Measurements from ENCODE around the gene FSTL5. TPM values are rescaled to one million over a fixed set of nuclear protein-coding genes. Genes with fewer than 3 reads are reported as not detected.

FSTL5 gene
- total RNA-seq, 2 experiments from 2014 or later: not detected

DNA sequence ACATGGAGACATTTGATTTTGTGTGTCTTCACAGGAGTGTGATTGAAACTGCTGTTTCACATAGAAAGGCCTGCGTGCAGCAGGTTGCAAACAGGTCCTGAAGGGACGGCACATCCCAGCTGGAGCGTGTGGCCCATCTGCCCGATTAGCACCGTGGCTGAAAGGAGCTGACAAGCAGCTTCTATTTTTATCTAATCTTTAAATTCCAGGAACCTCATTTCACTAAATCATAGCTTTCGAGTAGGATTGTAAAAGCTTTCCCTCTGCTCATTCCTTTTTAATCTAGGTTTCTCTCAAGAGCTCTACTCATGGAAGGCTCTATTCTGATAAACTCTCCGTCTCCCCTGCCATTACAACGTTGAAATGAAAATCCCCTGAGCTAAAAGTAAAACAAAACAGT is 106.8 kb downstream of the FSTL5 start:
- no peak overlapping the region for H3K4me3 Mint-ChIP-seq
- no peaks in the 10 kb centered on the region for H3K4me1 Mint-ChIP-seq
- CTCF ChIA-PET: no interaction called here
- DNase-seq: no peak
- no peaks in the 10 kb centered on the region for H3K36me3 Mint-ChIP-seq (ENCODE audit: low read depth)
- H3K27ac Mint-ChIP-seq: no peak overlapping the region
- H3K9me3 Mint-ChIP-seq: no peaks in the 10 kb centered on the region
- POLR2A ChIA-PET: no interaction called here
- H3K27me3 Mint-ChIP-seq: no peaks in the 10 kb centered on the region

DNA sequence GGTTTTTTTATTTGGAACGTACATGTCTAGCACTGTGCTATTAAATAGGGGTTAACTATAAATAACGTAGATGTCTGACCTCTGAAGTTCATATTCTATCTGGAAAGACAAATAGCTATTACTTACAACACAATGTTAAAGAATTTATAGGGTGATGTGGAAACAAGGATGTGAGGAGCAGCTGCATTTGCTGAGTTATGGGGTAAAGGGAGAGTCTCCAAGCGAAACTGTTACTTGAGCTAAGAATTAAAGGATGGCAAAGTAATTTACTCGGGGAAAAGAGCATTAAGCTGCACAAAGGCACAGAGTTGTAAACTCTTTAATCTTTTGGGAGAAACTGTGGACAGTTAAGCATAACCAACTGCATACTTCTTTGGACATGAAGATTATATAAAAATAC is 117.7 kb downstream of the FSTL5 start:
- ChIA-PET POLR2A (no interaction called here), CTCF (no interaction called here)
- no peak for DNase-seq
- no peaks in the 10 kb centered on the region for H3K27me3 Mint-ChIP-seq
- no peak overlapping the region for H3K4me3 Mint-ChIP-seq
- H3K36me3 Mint-ChIP-seq (ENCODE audit: low read depth): no peaks in the 10 kb centered on the region
- H3K9me3 Mint-ChIP-seq: no peaks in the 10 kb centered on the region
- no peaks in the 10 kb centered on the region for H3K4me1 Mint-ChIP-seq
- no peak overlapping the region for H3K27ac Mint-ChIP-seq

DNA sequence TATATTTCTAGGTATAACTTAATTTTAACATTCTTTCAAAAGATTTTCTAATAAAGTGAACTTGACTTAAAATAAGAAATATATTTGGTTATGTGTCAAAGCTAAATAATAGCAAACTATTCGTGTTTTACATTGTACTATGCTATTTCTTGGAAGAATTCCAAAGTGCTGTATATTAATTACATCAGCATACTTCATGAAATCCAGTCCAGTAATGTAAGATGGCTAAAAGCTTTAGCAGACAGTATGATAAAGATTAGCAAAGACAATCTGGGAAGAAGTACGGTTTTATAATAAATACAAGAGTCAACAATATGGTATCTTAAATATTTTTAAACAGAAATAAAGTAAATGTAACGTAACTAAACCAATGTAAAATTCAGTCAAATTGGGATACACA is 125.7 kb downstream of the FSTL5 start:
- no peaks in the 10 kb centered on the region for H3K27me3 Mint-ChIP-seq
- ChIA-PET POLR2A (no interaction called here), CTCF (no interaction called here)
- DNase-seq: no peak
- H3K27ac Mint-ChIP-seq: no peak overlapping the region
- H3K4me3 Mint-ChIP-seq: no peak overlapping the region
- no peaks in the 10 kb centered on the region for H3K36me3 Mint-ChIP-seq (ENCODE audit: low read depth)
- no peaks in the 10 kb centered on the region for H3K4me1 Mint-ChIP-seq
- H3K9me3 Mint-ChIP-seq: no peaks in the 10 kb centered on the region

DNA sequence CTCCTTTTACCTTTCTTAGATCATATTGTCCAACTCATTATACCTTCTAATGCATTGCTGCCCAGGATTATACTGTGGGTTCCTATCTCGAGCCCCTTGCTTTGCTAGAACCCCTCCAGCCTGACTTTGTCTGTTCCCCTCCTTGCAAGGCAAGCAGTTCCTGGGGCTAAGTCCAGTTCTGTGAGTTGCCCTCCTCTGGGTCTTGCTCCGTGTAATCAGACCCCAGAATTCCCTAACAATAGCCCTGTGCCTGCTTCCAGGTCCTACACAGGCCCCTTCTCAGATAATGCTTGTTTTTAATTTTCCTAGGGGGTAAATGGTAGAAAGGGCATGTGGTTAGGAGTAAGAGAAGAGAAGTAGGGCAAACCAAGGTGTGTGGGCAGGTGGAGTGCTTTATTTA is 145.9 kb downstream of the FSTL5 start:
- POLR2A ChIA-PET: no interaction called here
- no peaks in the 10 kb centered on the region for H3K27me3 Mint-ChIP-seq
- no peaks in the 10 kb centered on the region for H3K9me3 Mint-ChIP-seq
- H3K27ac Mint-ChIP-seq: no peak overlapping the region
- H3K36me3 Mint-ChIP-seq (ENCODE audit: low read depth): no peaks in the 10 kb centered on the region
- H3K4me3 Mint-ChIP-seq: no peak overlapping the region
- H3K4me1 Mint-ChIP-seq: no peaks in the 10 kb centered on the region
- CTCF ChIA-PET: no interaction called here
- DNase-seq: no peak

DNA sequence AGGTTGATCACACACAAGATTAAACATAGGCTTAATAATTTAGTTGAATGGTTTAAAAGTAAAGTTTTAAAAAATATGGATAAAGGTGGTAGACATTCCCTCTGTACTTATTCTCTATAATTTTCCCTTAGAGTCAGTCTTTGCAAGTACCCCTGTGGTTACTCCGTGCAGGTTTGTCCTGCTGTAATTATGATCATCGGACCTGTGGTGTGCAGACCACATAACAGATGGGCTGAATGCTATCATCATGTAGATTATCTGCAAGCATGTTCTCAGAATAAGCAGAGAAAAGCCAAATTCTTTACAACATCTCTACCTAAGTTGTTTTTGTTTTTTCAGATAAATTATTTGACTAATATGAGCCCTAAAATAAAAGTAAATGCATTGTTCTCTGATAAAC is 146.8 kb downstream of the FSTL5 start:
- H3K27me3 Mint-ChIP-seq: no peaks in the 10 kb centered on the region
- H3K36me3 Mint-ChIP-seq (ENCODE audit: low read depth): no peaks in the 10 kb centered on the region
- H3K4me3 Mint-ChIP-seq: no peak overlapping the region
- DNase-seq: no peak
- no peaks in the 10 kb centered on the region for H3K4me1 Mint-ChIP-seq
- H3K27ac Mint-ChIP-seq: no peak overlapping the region
- H3K9me3 Mint-ChIP-seq: no peaks in the 10 kb centered on the region
- ChIA-PET POLR2A (no interaction called here), CTCF (no interaction called here)

DNA sequence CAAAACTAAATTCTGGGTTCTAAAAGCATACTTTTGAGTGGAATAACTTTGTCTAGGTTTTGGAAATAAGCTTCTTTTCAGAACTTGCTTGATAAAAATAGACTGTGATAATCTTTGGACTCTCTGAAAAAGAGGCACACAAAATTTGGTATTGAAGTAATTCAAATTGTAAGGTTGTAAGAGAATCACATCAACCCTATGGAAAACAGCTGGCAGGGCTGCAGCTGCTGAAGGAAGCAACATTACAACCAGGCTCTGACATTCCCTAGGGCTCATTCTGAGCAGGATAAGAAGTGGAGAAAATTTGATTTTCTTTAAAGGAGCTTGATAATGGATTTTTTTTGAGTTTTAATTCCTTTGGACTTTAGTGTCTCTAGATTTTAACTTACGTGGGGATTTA is 147.6 kb downstream of the FSTL5 start:
- H3K36me3 Mint-ChIP-seq (ENCODE audit: low read depth): no peaks in the 10 kb centered on the region
- H3K27me3 Mint-ChIP-seq: no peaks in the 10 kb centered on the region
- DNase-seq: no peak
- CTCF ChIA-PET: no interaction called here
- no peaks in the 10 kb centered on the region for H3K9me3 Mint-ChIP-seq
- no peak overlapping the region for H3K4me3 Mint-ChIP-seq
- no peaks in the 10 kb centered on the region for H3K4me1 Mint-ChIP-seq
- POLR2A ChIA-PET: no interaction called here
- H3K27ac Mint-ChIP-seq: no peak overlapping the region

DNA sequence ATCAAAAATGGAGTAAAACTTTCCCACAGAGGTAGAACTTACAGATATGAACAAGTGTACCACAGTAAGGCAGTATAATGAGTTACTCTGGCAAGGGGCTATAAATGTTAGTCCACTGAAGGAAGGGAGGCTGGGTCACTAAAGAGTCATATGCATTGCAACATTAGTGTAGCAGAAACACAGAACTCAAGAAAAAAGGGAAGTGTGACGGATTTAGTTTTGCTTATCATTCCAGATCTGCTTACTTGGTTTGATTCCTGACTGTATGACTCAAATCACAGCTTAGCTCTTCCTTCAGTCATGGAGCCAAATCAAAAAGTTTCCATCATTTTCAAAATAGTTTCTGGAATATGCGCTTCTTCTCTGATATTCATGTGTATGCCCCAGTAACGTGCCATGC is 148.7 kb downstream of the FSTL5 start:
- no peak overlapping the region for H3K4me3 Mint-ChIP-seq
- no peak overlapping the region for H3K27ac Mint-ChIP-seq
- CTCF ChIA-PET: no interaction called here
- no peaks in the 10 kb centered on the region for H3K4me1 Mint-ChIP-seq
- no peaks in the 10 kb centered on the region for H3K9me3 Mint-ChIP-seq
- no peaks in the 10 kb centered on the region for H3K36me3 Mint-ChIP-seq (ENCODE audit: low read depth)
- POLR2A ChIA-PET: no interaction called here
- no peaks in the 10 kb centered on the region for H3K27me3 Mint-ChIP-seq
- DNase-seq: no peak

DNA sequence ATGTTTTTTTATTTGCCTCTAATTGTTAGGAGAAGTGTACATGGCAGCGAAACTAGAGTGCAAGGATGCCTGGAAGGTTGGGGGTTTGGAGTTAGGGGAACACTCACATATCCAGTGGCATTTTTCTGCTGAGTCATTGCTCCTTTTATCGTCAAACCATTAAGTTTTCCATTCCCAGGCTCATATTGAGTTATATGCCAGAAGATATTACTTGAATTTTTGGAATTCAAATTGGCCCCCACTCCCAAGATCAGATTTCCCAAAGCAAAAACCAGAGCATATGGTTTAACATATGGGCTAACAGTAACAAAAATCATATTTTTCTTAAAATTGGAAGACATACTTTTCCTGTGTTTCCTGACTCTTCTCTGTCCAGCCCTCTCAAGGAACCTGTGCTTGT is 152.7 kb downstream of the FSTL5 start:
- H3K27ac Mint-ChIP-seq: no peak overlapping the region
- no peak overlapping the region for H3K4me3 Mint-ChIP-seq
- CTCF ChIA-PET: no interaction called here
- no peaks in the 10 kb centered on the region for H3K36me3 Mint-ChIP-seq (ENCODE audit: low read depth)
- no peaks in the 10 kb centered on the region for H3K4me1 Mint-ChIP-seq
- no peak for DNase-seq
- POLR2A ChIA-PET: no interaction called here
- no peaks in the 10 kb centered on the region for H3K9me3 Mint-ChIP-seq
- no peaks in the 10 kb centered on the region for H3K27me3 Mint-ChIP-seq

DNA sequence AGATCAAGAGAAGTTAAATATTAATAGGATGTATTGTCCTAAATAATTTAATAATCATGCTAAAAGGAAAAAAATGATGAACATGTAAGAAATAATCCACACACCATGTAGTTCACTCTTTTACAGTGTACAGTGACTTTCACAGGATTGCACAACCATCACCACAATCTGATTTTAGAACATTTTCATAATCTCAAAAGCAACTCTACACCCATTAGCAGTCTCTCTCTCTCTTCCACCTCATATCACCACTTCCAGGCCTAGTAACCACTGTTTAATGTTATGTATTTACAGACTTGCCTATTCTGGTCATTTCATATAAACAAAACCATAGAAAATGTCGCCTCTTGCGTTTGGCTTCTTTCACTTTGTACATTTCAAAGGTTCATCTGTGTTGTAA is 153.4 kb downstream of the FSTL5 start:
- Mint-ChIP-seq H3K4me3 (no peak overlapping the region), H3K4me1 (no peaks in the 10 kb centered on the region), H3K9me3 (no peaks in the 10 kb centered on the region), H3K36me3 (ENCODE audit: low read depth) (no peaks in the 10 kb centered on the region), H3K27me3 (no peaks in the 10 kb centered on the region), H3K27ac (no peak overlapping the region)
- no peak for DNase-seq
- ChIA-PET CTCF (no interaction called here), POLR2A (no interaction called here)

DNA sequence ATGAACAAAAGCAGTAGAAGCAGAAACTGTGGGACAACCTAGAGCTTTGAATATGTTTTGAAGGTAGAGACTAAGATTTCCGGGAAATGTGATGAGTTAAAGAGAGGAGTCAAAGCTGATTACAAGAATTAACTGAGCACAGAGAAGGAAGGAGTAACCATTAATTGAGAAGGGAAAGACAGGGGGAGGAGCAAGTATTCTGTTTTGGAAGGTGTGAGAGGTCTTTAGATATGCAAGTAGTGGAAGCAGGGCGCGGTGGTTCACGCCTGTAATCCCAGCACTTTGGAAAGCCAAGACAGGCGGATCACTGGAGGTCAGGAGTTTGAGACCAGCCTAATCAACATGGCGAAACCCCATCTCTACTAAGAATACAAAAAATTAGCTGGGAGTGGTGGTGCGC is 171.5 kb downstream of the FSTL5 start:
- Mint-ChIP-seq H3K36me3 (ENCODE audit: low read depth) (no peaks in the 10 kb centered on the region), H3K27ac (no peak overlapping the region), H3K4me3 (no peak overlapping the region), H3K4me1 (no peaks in the 10 kb centered on the region), H3K9me3 (peaks cover 2% of the 10 kb centered on the region), H3K27me3 (no peaks in the 10 kb centered on the region)
- ChIA-PET CTCF (no interaction called here), POLR2A (no interaction called here)
- no peak for DNase-seq

DNA sequence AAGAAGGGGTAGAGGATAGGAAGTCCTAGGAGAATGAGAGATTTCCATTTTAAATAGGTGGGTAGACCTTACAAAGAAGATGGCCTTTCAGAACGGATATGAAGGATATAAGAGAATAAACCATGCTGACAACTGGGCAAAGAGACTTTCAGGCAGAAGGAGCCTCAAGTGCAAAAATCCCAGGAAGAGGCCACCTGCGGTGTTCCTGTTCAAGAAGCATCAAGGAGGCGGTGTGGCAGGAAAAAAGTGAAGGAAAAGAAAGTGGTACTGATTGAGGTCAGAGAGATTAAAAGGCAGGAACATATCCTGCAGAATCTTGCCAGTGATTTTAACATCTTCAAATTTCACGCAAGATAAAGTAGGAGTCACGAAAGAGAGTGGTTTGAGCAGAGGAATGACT is 172.0 kb downstream of the FSTL5 start:
- Mint-ChIP-seq H3K27me3 (no peaks in the 10 kb centered on the region), H3K4me3 (no peak overlapping the region), H3K4me1 (no peaks in the 10 kb centered on the region), H3K27ac (no peak overlapping the region), H3K36me3 (ENCODE audit: low read depth) (no peaks in the 10 kb centered on the region), H3K9me3 (peaks cover 2% of the 10 kb centered on the region)
- POLR2A ChIA-PET: no interaction called here
- CTCF ChIA-PET: no interaction called here
- no peak for DNase-seq

DNA sequence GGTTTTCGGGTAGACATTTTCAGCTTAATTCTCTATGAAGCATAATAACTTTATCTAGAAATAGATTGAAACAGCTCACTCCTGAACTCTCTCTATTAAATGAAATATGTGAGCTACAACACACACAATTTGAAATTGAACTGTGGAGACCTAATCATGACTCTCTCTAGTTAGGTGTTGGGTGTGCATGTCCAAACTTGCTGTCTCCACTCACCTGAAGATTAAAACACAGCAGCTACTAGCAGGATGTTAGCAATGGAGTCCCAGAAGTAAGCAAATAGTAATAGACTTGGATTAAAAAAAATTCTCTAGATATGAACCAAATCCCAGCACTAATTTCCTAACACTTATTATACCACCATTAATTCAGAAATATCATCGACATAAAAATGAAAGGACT is 173.1 kb downstream of the FSTL5 start:
- H3K27ac Mint-ChIP-seq: no peak overlapping the region
- DNase-seq: no peak
- H3K4me3 Mint-ChIP-seq: no peak overlapping the region
- no peaks in the 10 kb centered on the region for H3K36me3 Mint-ChIP-seq (ENCODE audit: low read depth)
- peaks cover 2% of the 10 kb centered on the region for H3K9me3 Mint-ChIP-seq
- no peaks in the 10 kb centered on the region for H3K27me3 Mint-ChIP-seq
- POLR2A ChIA-PET: no interaction called here
- H3K4me1 Mint-ChIP-seq: no peaks in the 10 kb centered on the region
- CTCF ChIA-PET: no interaction called here

DNA sequence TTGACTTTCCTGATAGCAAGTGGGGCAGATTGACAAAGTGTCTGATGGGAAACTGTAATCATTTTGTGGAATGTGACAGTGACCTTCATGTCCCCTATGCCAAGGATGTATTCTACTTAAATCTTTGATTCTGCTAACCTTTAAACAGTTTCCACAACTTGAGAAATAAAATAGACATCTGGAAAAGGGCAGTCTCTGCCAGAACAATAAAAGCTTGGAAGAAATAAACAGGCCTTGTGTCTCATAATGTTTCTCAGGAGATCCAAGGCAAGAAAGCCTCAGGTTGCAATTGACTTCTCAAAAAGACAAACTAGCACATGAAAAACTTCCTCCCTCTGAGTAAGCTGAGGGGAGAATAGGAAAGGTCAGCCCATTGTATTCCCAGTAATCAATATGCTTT is 174.9 kb downstream of the FSTL5 start:
- POLR2A ChIA-PET: no interaction called here
- no peaks in the 10 kb centered on the region for H3K36me3 Mint-ChIP-seq (ENCODE audit: low read depth)

DNA sequence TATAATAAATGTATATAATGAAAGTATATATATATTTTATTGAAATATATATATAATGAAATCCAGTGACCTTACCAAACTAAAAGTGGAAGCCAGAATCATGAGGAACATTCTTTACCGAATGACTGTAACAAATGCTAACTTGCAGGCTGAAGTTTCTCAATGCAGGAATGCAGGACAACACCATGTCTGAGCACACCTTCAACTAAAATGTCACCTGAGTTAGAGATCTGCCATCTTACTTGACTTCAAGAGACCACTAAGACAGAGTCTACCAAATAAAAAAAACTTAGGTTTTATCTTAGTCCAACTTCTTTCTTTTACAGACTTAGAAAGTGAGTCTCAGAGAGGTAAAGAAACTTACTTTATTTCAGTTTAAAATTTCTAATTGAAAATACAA is 176.2 kb downstream of the FSTL5 start:
- no peak overlapping the region for H3K27ac Mint-ChIP-seq
- no peaks in the 10 kb centered on the region for H3K9me3 Mint-ChIP-seq
- H3K27me3 Mint-ChIP-seq: no peaks in the 10 kb centered on the region
- H3K36me3 Mint-ChIP-seq (ENCODE audit: low read depth): no peaks in the 10 kb centered on the region
- no peaks in the 10 kb centered on the region for H3K4me1 Mint-ChIP-seq
- POLR2A ChIA-PET: no interaction called here
- no peak for DNase-seq
- no peak overlapping the region for H3K4me3 Mint-ChIP-seq
- CTCF ChIA-PET: no interaction called here

More for the DNA sequence above, 174.9 kb downstream of the FSTL5 start:
- CTCF ChIA-PET: no interaction called here
- no peaks in the 10 kb centered on the region for H3K27me3 Mint-ChIP-seq
- no peaks in the 10 kb centered on the region for H3K9me3 Mint-ChIP-seq
- H3K27ac Mint-ChIP-seq: no peak overlapping the region
- H3K4me1 Mint-ChIP-seq: no peaks in the 10 kb centered on the region
- DNase-seq: no peak
- H3K4me3 Mint-ChIP-seq: no peak overlapping the region

DNA sequence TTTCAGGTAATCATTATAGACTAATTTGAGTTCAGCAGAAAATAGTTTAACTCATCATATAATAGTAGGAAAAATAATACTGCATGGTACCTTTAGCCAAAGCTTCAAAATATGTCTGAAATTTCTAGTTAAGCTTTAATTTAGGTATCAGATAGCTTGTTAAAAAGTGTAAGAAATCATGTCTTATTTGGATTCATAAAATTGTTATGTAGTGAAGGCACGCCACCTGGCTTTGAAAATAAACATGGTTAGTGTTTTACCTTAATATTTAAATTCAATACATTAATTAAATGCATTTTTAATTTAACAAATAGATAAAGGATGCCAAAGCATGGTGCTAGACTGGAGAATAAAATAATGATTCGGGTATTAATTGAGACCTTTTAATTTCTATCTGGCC is 211.4 kb downstream of the FSTL5 start:
- DNase-seq: no peak
- H3K27ac Mint-ChIP-seq: no peak overlapping the region
- H3K4me1 Mint-ChIP-seq: no peaks in the 10 kb centered on the region
- CTCF ChIA-PET: no interaction called here
- no peak overlapping the region for H3K4me3 Mint-ChIP-seq
- H3K36me3 Mint-ChIP-seq (ENCODE audit: low read depth): no peaks in the 10 kb centered on the region
- POLR2A ChIA-PET: no interaction called here
- no peaks in the 10 kb centered on the region for H3K9me3 Mint-ChIP-seq
- no peaks in the 10 kb centered on the region for H3K27me3 Mint-ChIP-seq

Data from activated CD4-positive, alpha-beta T cell treated with anti-CD3 and anti-CD28 coated beads, Interleukin-2, amount 10 ng/mL, durations not matched to agents 7 days and 5 days (primary cell).